Raji (cell line): ENCODE data around the gene NELFB.

Source experiments
- POLR2A ChIP-seq: IDR thresholded peaks from 2 replicates; pipeline ENCODE4 v1.6.1; 2011; ENCODE audit warnings: low read depth, low read length, control low read depth; ENCODE audit not compliant: insufficient read depth

Gene NELFB

GRCh38 chr9:137295238-137295811 is 40.2 kb downstream of the NELFB start:
- TF ChIP-seq POLR2A: no peak

DNA sequence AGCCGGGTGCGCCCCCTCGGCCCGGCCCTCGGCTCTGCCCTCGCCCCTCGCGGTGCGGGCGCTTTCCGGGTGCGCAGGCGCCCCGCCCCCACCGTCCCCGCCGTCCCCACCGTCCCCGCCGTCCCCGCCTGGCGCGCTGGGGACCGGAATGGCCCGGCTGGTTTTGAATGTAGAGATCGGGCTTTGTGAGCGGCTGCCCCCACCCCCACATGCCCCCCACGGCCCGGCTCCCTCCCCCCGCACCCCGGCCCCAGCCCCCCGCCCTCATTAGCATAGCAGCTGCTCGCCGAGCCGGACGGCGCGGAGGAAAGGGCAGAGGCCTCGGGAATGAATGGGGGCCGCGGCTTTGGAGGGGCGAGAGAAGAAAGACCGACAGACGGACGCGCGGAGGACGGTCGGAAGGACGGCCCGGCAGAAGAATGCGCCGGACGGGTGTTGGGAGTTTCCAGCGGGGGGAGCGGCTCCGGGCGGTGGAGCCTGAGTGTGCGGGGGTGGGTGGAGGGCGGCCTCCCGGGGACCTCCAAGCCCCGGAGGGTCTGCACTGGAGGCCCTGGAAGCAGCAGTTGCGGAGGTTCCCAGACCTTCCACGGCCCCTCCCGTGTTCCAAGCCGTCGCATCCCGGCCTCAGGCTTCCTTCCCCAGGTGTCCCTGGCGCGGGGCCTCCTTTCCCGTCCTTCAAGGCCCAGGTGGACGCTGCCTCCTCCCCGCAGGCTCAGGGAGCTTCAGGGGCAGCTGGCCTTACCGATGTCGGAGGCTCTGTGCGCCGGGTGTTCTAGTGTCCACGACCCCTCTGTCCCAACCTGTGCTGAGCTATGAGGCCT is 40.9 kb downstream of the NELFB start:
- no peak for TF ChIP-seq POLR2A

- TF ChIP-seq POLR2A: no peak
Observed at GRCh38 chr9:137296670-137297664, 41.8 kb downstream of the NELFB start.

DNA sequence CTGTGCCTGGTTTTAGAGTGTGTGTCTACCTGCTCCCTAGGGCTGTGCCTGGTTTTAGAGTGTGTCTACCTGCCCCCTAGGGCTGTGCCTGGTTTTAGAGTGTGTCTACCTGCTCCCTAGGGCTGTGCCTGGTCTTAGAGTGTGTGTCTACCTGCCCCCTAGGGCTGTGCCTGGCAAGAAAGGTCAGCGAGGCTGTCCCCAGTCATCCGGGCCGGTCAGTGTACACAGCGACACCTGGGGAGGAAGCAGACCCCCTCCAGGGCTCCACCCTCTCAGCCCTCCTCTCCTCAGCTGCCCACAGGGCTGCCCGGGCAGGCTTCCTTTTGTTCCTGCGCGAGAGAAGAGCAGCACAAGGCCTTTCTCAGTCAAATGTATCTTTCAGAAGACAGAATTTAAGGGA is 42.8 kb downstream of the NELFB start:
- TF ChIP-seq POLR2A: no peak

DNA sequence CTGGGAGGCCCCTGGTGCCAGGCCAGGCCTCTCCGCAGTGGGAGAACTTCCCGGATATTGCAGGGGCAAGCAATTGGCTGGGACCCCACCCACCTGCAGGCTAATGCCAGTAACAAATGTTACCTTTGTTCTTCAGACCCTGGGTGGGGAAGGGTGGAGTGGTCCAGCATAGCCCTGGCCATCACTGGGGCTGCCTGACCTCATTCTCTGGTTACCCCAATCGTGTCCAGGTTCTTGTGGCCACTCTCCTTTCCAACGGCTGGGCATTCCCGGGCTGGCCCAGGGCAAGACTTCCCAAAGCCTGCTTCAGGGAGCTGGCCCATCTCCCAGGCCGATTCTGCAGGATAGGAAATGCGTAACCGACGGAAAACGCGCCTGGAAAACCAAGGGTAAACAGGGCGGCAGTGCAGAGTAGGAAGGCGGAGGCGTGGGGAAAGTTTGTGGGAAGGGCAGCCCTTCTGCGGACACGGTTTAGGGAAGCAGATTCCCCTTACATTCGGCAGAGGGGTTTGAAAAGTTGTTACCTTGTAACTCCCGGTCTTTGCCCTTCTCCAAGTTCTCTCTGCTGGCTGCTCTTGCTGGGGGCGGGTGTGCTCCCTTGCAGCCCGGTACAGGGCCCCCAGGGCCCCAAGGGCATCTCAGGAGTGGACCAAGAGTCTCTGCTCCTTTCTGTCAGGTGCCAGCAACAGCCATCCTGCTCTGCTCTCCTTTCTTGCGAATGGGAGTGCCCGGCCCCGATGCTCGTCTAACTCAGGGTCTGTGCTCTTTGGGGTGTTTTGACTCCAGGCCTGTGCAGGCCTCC is 43.5 kb downstream of the NELFB start:
- no peak for TF ChIP-seq POLR2A

DNA sequence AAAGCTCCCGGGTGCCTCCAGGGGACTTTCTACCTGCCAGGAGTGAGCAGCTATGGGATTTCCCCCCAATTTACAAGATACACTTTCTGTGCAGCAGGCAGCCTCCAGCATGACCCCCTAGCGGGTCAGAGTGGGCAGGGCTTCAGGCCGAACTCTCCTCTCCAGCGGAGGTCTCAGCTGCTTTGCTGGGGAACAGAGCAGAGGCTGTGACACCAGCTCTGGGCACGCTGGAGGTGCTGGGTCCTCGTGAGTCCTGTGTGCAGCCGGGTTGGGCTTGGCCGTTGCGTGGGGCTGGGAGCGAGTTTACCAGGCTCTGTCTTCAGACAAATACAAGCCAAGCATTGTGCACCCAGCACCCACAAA is 44.1 kb downstream of the NELFB start:
- no peak for TF ChIP-seq POLR2A

GRCh38 chr9:137299938-137300337 is 44.8 kb downstream of the NELFB start:
- no peak for TF ChIP-seq POLR2A

- TF ChIP-seq POLR2A: no peak
Observed at GRCh38 chr9:137300567-137301080, 45.5 kb downstream of the NELFB start.

DNA sequence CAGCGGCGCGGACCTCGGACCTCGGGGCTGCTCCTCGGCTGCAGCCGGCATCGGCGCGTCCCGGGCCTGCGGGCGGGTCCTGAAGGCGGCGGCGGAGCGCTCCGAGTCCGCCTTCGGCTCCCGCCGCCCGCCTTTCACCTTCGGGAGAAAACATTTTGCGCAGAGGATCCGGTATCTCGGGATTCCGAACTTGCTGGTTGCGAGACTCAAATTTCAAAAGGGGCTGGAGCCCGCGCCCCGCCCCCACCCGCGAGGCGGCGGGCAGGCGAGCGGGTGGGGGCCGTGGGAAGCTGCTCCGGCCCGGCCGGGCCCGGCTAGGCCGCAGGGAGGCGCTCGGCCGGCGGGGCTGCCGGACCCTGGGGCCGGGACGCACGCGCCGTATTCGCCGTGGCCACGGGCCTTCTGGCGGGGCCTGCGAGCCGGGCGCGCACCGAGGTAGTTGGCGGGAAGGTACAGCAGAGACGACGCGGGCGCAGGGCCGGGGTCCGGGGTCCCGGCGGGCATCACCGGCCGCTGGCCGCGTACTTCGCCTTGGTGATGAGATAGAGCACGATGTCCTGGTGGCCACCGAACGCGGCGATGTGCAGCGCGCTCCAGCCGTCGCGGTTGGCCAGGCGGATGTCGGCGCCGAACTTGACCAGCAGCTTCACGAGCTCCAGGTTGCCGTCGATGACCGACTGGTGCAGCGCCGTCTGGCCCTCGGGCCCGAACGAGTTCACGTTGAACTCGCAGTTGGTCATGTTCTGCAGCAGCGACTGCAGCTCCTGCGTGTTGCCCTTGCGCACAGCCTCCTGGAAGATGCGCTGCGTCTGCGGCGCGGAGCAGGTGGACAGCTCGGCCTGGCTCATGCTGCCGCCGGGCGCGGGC is 46.2 kb downstream of the NELFB start:
- TF ChIP-seq POLR2A: no peak

- TF ChIP-seq POLR2A: peak; percentile 65
Observed at GRCh38 chr9:137302118-137302448, 47.0 kb downstream of the NELFB start, which contains the start of gene NRARP. TSS of gene NRARP (minus strand) at chr9:137302271. CDS start at chr9:137301928, 343 bp downstream.

DNA sequence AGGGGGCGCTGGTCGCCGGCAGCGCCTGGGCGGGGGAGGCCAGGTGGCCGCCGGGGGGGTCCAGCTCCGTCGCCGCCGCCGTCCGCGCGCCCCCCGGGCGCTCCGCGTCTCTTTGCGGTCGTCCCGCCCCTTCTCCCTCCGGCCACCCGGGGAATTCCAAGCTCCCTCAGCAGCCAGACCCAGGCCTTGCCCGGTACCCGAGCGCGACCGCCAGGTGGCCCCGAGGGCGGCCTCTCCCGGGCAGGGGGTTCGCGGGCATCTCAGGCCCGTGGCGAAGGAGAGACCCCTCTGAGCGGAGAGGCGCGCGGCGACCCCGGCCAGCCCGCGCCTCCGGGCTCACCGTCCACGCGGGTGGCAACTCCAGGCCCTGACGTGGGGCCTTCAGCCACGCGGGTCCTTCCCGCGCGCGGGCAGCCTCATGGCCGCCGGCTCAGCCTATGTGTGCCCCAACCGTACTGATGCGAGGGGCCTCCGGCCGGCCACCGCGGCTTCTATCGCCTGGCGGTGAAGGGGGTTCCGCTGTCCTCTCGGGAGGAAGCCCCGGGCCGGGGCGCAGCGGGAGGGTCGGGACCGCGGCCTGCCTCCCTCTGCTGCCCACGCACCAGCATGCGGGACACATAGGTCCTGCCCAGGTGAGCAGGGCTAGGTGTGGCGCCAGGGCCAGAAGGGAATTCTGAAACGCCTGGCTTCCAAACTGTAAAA is 47.5 kb downstream of the NELFB start:
- TF ChIP-seq POLR2A: no peak

GRCh38 chr9:137303151-137303892 is 48.2 kb downstream of the NELFB start:
- TF ChIP-seq POLR2A: no peak
